Adrenal gland (tissue), 5 donors: ENCODE results near the gene TRIM52.

Experiments used
- CTCF ChIP-seq, 6 experiments: fragments of 450-650 bp in 4 of 6; fragments of 200-600 bp in 2 of 6; sonication (generic) in 1 of 6; IDR thresholded peaks; 1 replicate in 5 of 6; 2 replicates in 1 of 6; pipeline versions ENCODE4 v1.5.1 to v1.8.0; 2016 to 2021; ENCODE audit warnings: antibody characterized with exemption in 6 of 6, mild to moderate bottlenecking in 2 of 6, moderate library complexity in 1 of 6
- POLR2A ChIP-seq, 2 donors: fragments of 450-650 bp; IDR thresholded peaks; one replicate each; pipeline ENCODE4 v1.6.1; 2017; ENCODE audit warnings: antibody characterized with exemption in 2 of 2, mild to moderate bottlenecking in 2 of 2, moderate library complexity in 1 of 2
- donor health status: DM: no; HTN: no; CAD: no.

DNA sequence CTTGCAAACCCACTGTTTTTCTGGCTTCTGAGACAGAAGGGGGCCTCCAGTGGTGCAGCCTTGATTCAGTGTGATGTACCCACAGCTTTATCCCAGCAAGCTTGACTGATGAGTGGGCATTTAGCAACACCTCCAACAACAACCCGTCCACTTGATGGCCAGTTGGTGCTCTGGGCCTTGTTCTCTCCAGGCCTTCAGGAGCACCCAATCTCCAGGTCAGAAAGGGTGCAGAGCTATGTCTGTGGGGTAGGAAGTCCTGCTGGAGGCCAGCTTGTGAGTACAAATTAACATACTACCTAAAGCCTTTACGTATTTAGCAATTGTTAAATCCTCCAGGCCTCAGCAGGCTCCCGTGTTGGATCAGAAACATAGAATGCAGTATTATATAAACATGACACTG lies 10.1 kb upstream of the TRIM52 start:
- no peak for TF ChIP-seq CTCF (IDR thresholded peaks at IDR 0.05)
- TF ChIP-seq POLR2A (IDR thresholded peaks at IDR 0.05) = no peak
